IPS-20b (cell line): ENCODE data around the gene TLR8.

Experiments used
- H3K27ac ChIP-seq: one replicate; pipeline ENCODE4 v1.5.1; 2013; ENCODE audit warnings: low read length
- H3K27me3 ChIP-seq: 2 replicates; pipeline ENCODE4 v1.6.1; 2013; ENCODE audit warnings: mild to moderate bottlenecking, low read length, inconsistent platforms; ENCODE audit not compliant: insufficient read depth
- H3K36me3 ChIP-seq: 2 replicates; pipeline ENCODE4 v1.6.1; 2013; ENCODE audit warnings: low read depth, mild to moderate bottlenecking, inconsistent platforms, low read length, moderate library complexity; ENCODE audit not compliant: insufficient read depth
- H3K4me1 ChIP-seq: 2 replicates; pipeline ENCODE4 v1.6.1; 2013; ENCODE audit warnings: mild to moderate bottlenecking, control low read depth, inconsistent platforms, low read length, moderate library complexity; ENCODE audit not compliant: insufficient read depth
- H3K4me3 ChIP-seq: 2 replicates; pipeline ENCODE4 v1.5.1; 2013; ENCODE audit warnings: mild to moderate bottlenecking, low read length, inconsistent platforms
- H3K9ac ChIP-seq: 2 replicates; pipeline ENCODE4 v1.6.1; 2013; ENCODE audit warnings: low read depth, mild to moderate bottlenecking, inconsistent platforms, low read length, moderate library complexity
- H3K9me3 ChIP-seq: 2 replicates; pipeline ENCODE4 v1.6.1; 2013; ENCODE audit warnings: mild to moderate bottlenecking, low read depth, low read length, inconsistent platforms; ENCODE audit not compliant: insufficient read depth

Gene TLR8

GRCh38 chrX:12885508-12885907 lies 20.9 kb upstream of the TLR8 start:
- no peaks in the 10 kb centered on the region for H3K9me3 ChIP-seq
- H3K4me3 ChIP-seq = no peak overlapping the region
- no peak overlapping the region for H3K9ac ChIP-seq
- no peaks in the 10 kb centered on the region for H3K36me3 ChIP-seq
- H3K4me1 ChIP-seq = no peaks in the 10 kb centered on the region
- H3K27ac ChIP-seq = no peak overlapping the region
- no peaks in the 10 kb centered on the region for H3K27me3 ChIP-seq

- H3K36me3 ChIP-seq = no peaks in the 10 kb centered on the region
- no peak overlapping the region for H3K27ac ChIP-seq
- no peaks in the 10 kb centered on the region for H3K9me3 ChIP-seq
- no peak overlapping the region for H3K9ac ChIP-seq
- no peaks in the 10 kb centered on the region for H3K27me3 ChIP-seq
- H3K4me1 ChIP-seq = no peaks in the 10 kb centered on the region
- H3K4me3 ChIP-seq = no peak overlapping the region
Observed at GRCh38 chrX:12886545-12886944, 19.9 kb upstream of the TLR8 start.

GRCh38 chrX:12887141-12887540 lies 19.3 kb upstream of the TLR8 start:
- no peak overlapping the region for H3K9ac ChIP-seq
- no peak overlapping the region for H3K27ac ChIP-seq
- H3K4me3 ChIP-seq = no peak overlapping the region
- H3K9me3 ChIP-seq = no peaks in the 10 kb centered on the region
- no peaks in the 10 kb centered on the region for H3K36me3 ChIP-seq
- H3K27me3 ChIP-seq = no peaks in the 10 kb centered on the region
- H3K4me1 ChIP-seq = no peaks in the 10 kb centered on the region

- H3K9ac ChIP-seq = no peak overlapping the region
- H3K9me3 ChIP-seq = no peaks in the 10 kb centered on the region
- no peaks in the 10 kb centered on the region for H3K4me1 ChIP-seq
- no peaks in the 10 kb centered on the region for H3K27me3 ChIP-seq
- no peak overlapping the region for H3K27ac ChIP-seq
- H3K4me3 ChIP-seq = no peak overlapping the region
- H3K36me3 ChIP-seq = no peaks in the 10 kb centered on the region
Observed at GRCh38 chrX:12887767-12888166, 18.7 kb upstream of the TLR8 start.

- no peak overlapping the region for H3K4me3 ChIP-seq
- H3K9ac ChIP-seq = no peak overlapping the region
- H3K36me3 ChIP-seq = no peaks in the 10 kb centered on the region
- no peaks in the 10 kb centered on the region for H3K4me1 ChIP-seq
- H3K9me3 ChIP-seq = no peaks in the 10 kb centered on the region
- H3K27me3 ChIP-seq = no peaks in the 10 kb centered on the region
- H3K27ac ChIP-seq = no peak overlapping the region
Observed at GRCh38 chrX:12890467-12890866, 16.0 kb upstream of the TLR8 start.

GRCh38 chrX:12891171-12891570 lies 15.2 kb upstream of the TLR8 start:
- Histone ChIP-seq H3K9me3 (no peaks in the 10 kb centered on the region), H3K4me3 (no peak overlapping the region), H3K27me3 (no peaks in the 10 kb centered on the region), H3K4me1 (no peaks in the 10 kb centered on the region), H3K9ac (no peak overlapping the region), H3K27ac (no peak overlapping the region), H3K36me3 (no peaks in the 10 kb centered on the region)

GRCh38 chrX:12891915-12892506 lies 14.4 kb upstream of the TLR8 start:
- Histone ChIP-seq H3K36me3 (no peaks in the 10 kb centered on the region), H3K4me3 (no peak overlapping the region), H3K27ac (no peak overlapping the region), H3K9me3 (no peaks in the 10 kb centered on the region), H3K4me1 (no peaks in the 10 kb centered on the region), H3K27me3 (no peaks in the 10 kb centered on the region), H3K9ac (no peak overlapping the region)

- Histone ChIP-seq H3K27me3 (no peaks in the 10 kb centered on the region), H3K36me3 (no peaks in the 10 kb centered on the region), H3K9ac (no peak overlapping the region), H3K9me3 (no peaks in the 10 kb centered on the region), H3K4me3 (no peak overlapping the region), H3K4me1 (no peaks in the 10 kb centered on the region), H3K27ac (no peak overlapping the region)
Observed at GRCh38 chrX:12892716-12893115, 13.7 kb upstream of the TLR8 start.

- Histone ChIP-seq H3K4me3 (no peak overlapping the region), H3K36me3 (no peaks in the 10 kb centered on the region), H3K9me3 (no peaks in the 10 kb centered on the region), H3K9ac (no peak overlapping the region), H3K4me1 (no peaks in the 10 kb centered on the region), H3K27me3 (no peaks in the 10 kb centered on the region), H3K27ac (no peak overlapping the region)
Observed at GRCh38 chrX:12894074-12895030, 12.1 kb upstream of the TLR8 start.

- Histone ChIP-seq H3K4me3 (no peak overlapping the region), H3K27ac (no peak overlapping the region), H3K9ac (no peak overlapping the region), H3K27me3 (no peaks in the 10 kb centered on the region), H3K4me1 (no peaks in the 10 kb centered on the region; the same call in 1 of the 2 replicates), H3K36me3 (no peaks in the 10 kb centered on the region), H3K9me3 (no peaks in the 10 kb centered on the region)
Observed at GRCh38 chrX:12895866-12896265, 10.6 kb upstream of the TLR8 start.

GRCh38 chrX:12896935-12897334 lies 9.5 kb upstream of the TLR8 start:
- H3K27ac ChIP-seq = no peak overlapping the region
- H3K4me3 ChIP-seq = no peak overlapping the region
- H3K9me3 ChIP-seq = no peaks in the 10 kb centered on the region
- no peaks in the 10 kb centered on the region for H3K27me3 ChIP-seq
- H3K4me1 ChIP-seq = no peaks in the 10 kb centered on the region; the same call in 1 of the 2 replicates
- no peak overlapping the region for H3K9ac ChIP-seq
- no peaks in the 10 kb centered on the region for H3K36me3 ChIP-seq

- Histone ChIP-seq H3K27ac (no peak overlapping the region), H3K9me3 (no peaks in the 10 kb centered on the region), H3K36me3 (no peaks in the 10 kb centered on the region), H3K4me1 (no peaks in the 10 kb centered on the region; the same call in 1 of the 2 replicates), H3K4me3 (no peak overlapping the region), H3K9ac (no peak overlapping the region), H3K27me3 (no peaks in the 10 kb centered on the region)
Observed at GRCh38 chrX:12898073-12898472, 8.3 kb upstream of the TLR8 start.
